WTC11 (cell line): Measurements from ENCODE around the gene MIA. TPM values are rescaled to one million over a fixed set of nuclear protein-coding genes. Genes with fewer than 3 reads are reported as not detected.

ENCODE experiments used
- ATAC-seq: fragments of 200-7000 bp; cut with Tn5 transposase; 2 replicates; pipeline ENCODE4 v1.10.0; 2021; ENCODE audit warnings: mild to moderate bottlenecking, moderate library complexity
- CTCF ChIA-PET: fragments of 300-600 bp; sonication (Branson Sonifier 250); formaldehyde crosslinking; loops from one replicate; lab custom pipeline; 2021; ENCODE audit warnings: antibody characterized with exemption; lab: Charles Lee
- POLR2A ChIA-PET: fragments of 350-600 bp; sonication (Branson Sonifier 250); formaldehyde crosslinking; loops from one replicate; lab custom pipeline; 2021; ENCODE audit warnings: antibody characterized with exemption; lab: Charles Lee
- DNase-seq: peaks from one replicate; pipeline ENCODE4 v3.0.0; 2021; ENCODE audit warnings: low spot score
- H3K27ac Mint-ChIP-seq: 2 replicates; pipeline ENCODE4 v1.8.0; 2021; ENCODE audit warnings: mixed read lengths
- H3K27me3 Mint-ChIP-seq: 2 replicates; pipeline ENCODE4 v1.8.0; 2021; ENCODE audit warnings: low read depth, mild to moderate bottlenecking, moderate library complexity, mixed read lengths
- H3K36me3 Mint-ChIP-seq: 2 replicates; pipeline ENCODE4 v1.8.0; 2021; ENCODE audit warnings: mixed read lengths
- H3K4me1 Mint-ChIP-seq: 2 replicates; pipeline ENCODE4 v1.8.0; 2022; ENCODE audit warnings: mixed read lengths
- H3K4me3 Mint-ChIP-seq: 2 replicates; pipeline ENCODE4 v1.8.0; 2021; ENCODE audit warnings: mild to moderate bottlenecking, moderate library complexity, mixed read lengths
- H3K9me3 Mint-ChIP-seq: 2 replicates; pipeline ENCODE4 v1.8.0; 2021; ENCODE audit warnings: mixed read lengths
- E2F5 ChIP-seq: sonication (generic); formaldehyde crosslinking; IDR thresholded peaks from 2 replicates; pipeline ENCODE4 v1.8.1; 2022; ENCODE audit warnings: mild to moderate bottlenecking, moderate library complexity, missing genetic modification reagents
- FOXP4 ChIP-seq: sonication (generic); formaldehyde crosslinking; IDR thresholded peaks from 2 replicates; pipeline ENCODE4 v1.8.0; 2022; ENCODE audit warnings: mild to moderate bottlenecking, missing genetic modification reagents
- NFE2L1 ChIP-seq: sonication (generic); formaldehyde crosslinking; IDR thresholded peaks from 2 replicates; pipeline ENCODE4 v1.8.1; 2023; ENCODE audit warnings: missing genetic modification reagents
- NR2C2 ChIP-seq: sonication (generic); formaldehyde crosslinking; IDR thresholded peaks from 2 replicates; pipeline ENCODE4 v1.8.0; 2022; ENCODE audit warnings: mild to moderate bottlenecking, missing genetic modification reagents
- SMAD3 ChIP-seq: sonication (generic); formaldehyde crosslinking; IDR thresholded peaks from 2 replicates; pipeline ENCODE4 v1.8.0; 2022; ENCODE audit warnings: missing genetic modification reagents, mild to moderate bottlenecking, borderline replicate concordance
- SMAD4 ChIP-seq: sonication (generic); formaldehyde crosslinking; IDR thresholded peaks from 2 replicates; pipeline ENCODE4 v1.8.0; 2022; ENCODE audit warnings: mild to moderate bottlenecking, missing genetic modification reagents
- SOX15 ChIP-seq: fragments of 250-450 bp; sonication (Bioruptor Pico); IDR thresholded peaks from 2 replicates; pipeline ENCODE4 v1.9.0; 2021; ENCODE audit warnings: mild to moderate bottlenecking
- TEAD4 ChIP-seq: sonication (generic); formaldehyde crosslinking; IDR thresholded peaks from 2 replicates; pipeline ENCODE4 v1.8.0; 2022; ENCODE audit warnings: mild to moderate bottlenecking, missing genetic modification reagents
- ZMAT4 ChIP-seq: fragments of 250-450 bp; sonication (Bioruptor Pico); IDR thresholded peaks from 2 replicates; pipeline ENCODE4 v1.9.0; 2021; ENCODE audit warnings: mild to moderate bottlenecking
- ZNF317 ChIP-seq: sonication (generic); formaldehyde crosslinking; IDR thresholded peaks from 2 replicates; pipeline ENCODE4 v1.8.1; 2023; ENCODE audit warnings: low read depth, mild to moderate bottlenecking, moderate library complexity, missing genetic modification reagents, borderline replicate concordance
- ZNF425 ChIP-seq: fragments of 250-450 bp; sonication (Bioruptor Pico); conservative IDR thresholded peaks from 2 replicates; pipeline ENCODE4 v1.9.0; 2021; ENCODE audit warnings: mild to moderate bottlenecking
- total RNA-seq: library from RNA; stranded (reverse); gene quantifications from 3 replicates; pipeline ENCODE4 v1.2.3, GENCODE V29; 2021
- TF ChIP-seq, protein P1 (sequence below): fragments of 250-450 bp; sonication (Bioruptor Pico); IDR thresholded peaks from 2 replicates; pipeline ENCODE4 v1.9.0; 2021; ENCODE audit warnings: mild to moderate bottlenecking
- TF ChIP-seq, protein P2 (sequence below): sonication (generic); formaldehyde crosslinking; IDR thresholded peaks from 2 replicates; pipeline ENCODE4 v1.8.1; 2023; ENCODE audit warnings: mild to moderate bottlenecking, missing genetic modification reagents, borderline replicate concordance

MIA gene
- total RNA-seq, 1 experiment from 2014 or later: not detected

- DNase-seq: no peak
- H3K4me1 Mint-ChIP-seq: peaks cover 34% of the 10 kb centered on the region
- H3K36me3 Mint-ChIP-seq: peaks cover 67% of the 10 kb centered on the region
- peak overlapping the region; percentile 48 for H3K4me3 Mint-ChIP-seq
- no peaks in the 10 kb centered on the region for H3K9me3 Mint-ChIP-seq
- POLR2A ChIA-PET: interaction anchor here (0.5 to 1.0 kb wide), 3 partner anchors 19 to 169 kb away, joined by 3 to 6 read pairs (median 5); partner anchors contain the start of gene RAB4B
- no peak for ATAC-seq
- CTCF ChIA-PET: interaction anchor here (1.2 to 1.8 kb wide), 4 partner anchors 10 to 64 kb away, joined by 4 to 8 read pairs (median 6); partner anchors contain the start of gene EGLN2
- H3K27ac Mint-ChIP-seq: peak overlapping the region; percentile 76
- TF ChIP-seq FOXP4 (no peak), E2F5 (CRISPR knock-in tag) (no peak), SMAD4 (no peak), NR2C2 (CRISPR knock-in tag) (no peak), SMAD3 (no peak), NFE2L1 (CRISPR knock-in tag) (no peak), TEAD4 (CRISPR knock-in tag) (no peak), SOX15 (CRISPR knock-in tag) (no peak), ZNF425 (CRISPR knock-in tag) (no peak), ZMAT4 (CRISPR knock-in tag) (no peak), ZNF317 (CRISPR knock-in tag) (no peak)
- TF ChIP-seq, protein P1, sequence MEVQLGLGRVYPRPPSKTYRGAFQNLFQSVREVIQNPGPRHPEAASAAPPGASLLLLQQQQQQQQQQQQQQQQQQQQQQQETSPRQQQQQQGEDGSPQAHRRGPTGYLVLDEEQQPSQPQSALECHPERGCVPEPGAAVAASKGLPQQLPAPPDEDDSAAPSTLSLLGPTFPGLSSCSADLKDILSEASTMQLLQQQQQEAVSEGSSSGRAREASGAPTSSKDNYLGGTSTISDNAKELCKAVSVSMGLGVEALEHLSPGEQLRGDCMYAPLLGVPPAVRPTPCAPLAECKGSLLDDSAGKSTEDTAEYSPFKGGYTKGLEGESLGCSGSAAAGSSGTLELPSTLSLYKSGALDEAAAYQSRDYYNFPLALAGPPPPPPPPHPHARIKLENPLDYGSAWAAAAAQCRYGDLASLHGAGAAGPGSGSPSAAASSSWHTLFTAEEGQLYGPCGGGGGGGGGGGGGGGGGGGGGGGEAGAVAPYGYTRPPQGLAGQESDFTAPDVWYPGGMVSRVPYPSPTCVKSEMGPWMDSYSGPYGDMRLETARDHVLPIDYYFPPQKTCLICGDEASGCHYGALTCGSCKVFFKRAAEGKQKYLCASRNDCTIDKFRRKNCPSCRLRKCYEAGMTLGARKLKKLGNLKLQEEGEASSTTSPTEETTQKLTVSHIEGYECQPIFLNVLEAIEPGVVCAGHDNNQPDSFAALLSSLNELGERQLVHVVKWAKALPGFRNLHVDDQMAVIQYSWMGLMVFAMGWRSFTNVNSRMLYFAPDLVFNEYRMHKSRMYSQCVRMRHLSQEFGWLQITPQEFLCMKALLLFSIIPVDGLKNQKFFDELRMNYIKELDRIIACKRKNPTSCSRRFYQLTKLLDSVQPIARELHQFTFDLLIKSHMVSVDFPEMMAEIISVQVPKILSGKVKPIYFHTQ (CRISPR knock-in tag): no peak
- TF ChIP-seq, protein P2, sequence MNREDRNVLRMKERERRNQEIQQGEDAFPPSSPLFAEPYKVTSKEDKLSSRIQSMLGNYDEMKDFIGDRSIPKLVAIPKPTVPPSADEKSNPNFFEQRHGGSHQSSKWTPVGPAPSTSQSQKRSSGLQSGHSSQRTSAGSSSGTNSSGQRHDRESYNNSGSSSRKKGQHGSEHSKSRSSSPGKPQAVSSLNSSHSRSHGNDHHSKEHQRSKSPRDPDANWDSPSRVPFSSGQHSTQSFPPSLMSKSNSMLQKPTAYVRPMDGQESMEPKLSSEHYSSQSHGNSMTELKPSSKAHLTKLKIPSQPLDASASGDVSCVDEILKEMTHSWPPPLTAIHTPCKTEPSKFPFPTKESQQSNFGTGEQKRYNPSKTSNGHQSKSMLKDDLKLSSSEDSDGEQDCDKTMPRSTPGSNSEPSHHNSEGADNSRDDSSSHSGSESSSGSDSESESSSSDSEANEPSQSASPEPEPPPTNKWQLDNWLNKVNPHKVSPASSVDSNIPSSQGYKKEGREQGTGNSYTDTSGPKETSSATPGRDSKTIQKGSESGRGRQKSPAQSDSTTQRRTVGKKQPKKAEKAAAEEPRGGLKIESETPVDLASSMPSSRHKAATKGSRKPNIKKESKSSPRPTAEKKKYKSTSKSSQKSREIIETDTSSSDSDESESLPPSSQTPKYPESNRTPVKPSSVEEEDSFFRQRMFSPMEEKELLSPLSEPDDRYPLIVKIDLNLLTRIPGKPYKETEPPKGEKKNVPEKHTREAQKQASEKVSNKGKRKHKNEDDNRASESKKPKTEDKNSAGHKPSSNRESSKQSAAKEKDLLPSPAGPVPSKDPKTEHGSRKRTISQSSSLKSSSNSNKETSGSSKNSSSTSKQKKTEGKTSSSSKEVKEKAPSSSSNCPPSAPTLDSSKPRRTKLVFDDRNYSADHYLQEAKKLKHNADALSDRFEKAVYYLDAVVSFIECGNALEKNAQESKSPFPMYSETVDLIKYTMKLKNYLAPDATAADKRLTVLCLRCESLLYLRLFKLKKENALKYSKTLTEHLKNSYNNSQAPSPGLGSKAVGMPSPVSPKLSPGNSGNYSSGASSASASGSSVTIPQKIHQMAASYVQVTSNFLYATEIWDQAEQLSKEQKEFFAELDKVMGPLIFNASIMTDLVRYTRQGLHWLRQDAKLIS (CRISPR knock-in tag): no peak
- no peaks in the 10 kb centered on the region for H3K27me3 Mint-ChIP-seq
Measured at GRCh38 chr19:40754611-40755247, 20.6 kb upstream of the MIA start.
